GM12891 (cell line): Measurements from ENCODE around the gene CHRNE.
A peak's percentile ranks its signal among the peaks of the same experiment; 100 is the strongest.
"Not testable (repeated sequence)": the region's sequence is repeated elsewhere in the genome, so short reads cannot be mapped to it uniquely, and the experiment has no call there.

ENCODE experiments used
- DNase-seq: peaks from one replicate; pipeline ENCODE4 v3.0.0; 2011; ENCODE audit warnings: low spot score; ENCODE audit not compliant: insufficient read length
- FAIRE-seq: peaks from 2 replicates; lab custom pipeline; 2011; peaks lifted over from hg19 to GRCh38; lab: Jason Lieb, UNC
- PAX5 ChIP-seq: IDR thresholded peaks from 2 replicates; pipeline ENCODE4 v1.6.1; 2011; ENCODE audit warnings: low read length, moderate library complexity, mild to moderate bottlenecking; ENCODE audit not compliant: insufficient read depth, severe bottlenecking
- POLR2A ChIP-seq: IDR thresholded peaks from 2 replicates; pipeline ENCODE4 v1.6.1; 2011; ENCODE audit warnings: low read depth, low read length, control low read depth
- POLR2AphosphoS5 ChIP-seq: IDR thresholded peaks from 2 replicates; pipeline ENCODE4 v1.6.1; 2011; ENCODE audit warnings: low read depth, low read length, control low read depth
- POU2F2 ChIP-seq: IDR thresholded peaks from 2 replicates; pipeline ENCODE4 v1.6.1; 2011; ENCODE audit warnings: low read depth, mild to moderate bottlenecking, control low read depth, low read length, moderate library complexity
- SPI1 ChIP-seq: IDR thresholded peaks from 2 replicates; pipeline ENCODE4 v1.6.1; 2011; ENCODE audit warnings: low read depth, low read length, control low read depth
- TAF1 ChIP-seq: IDR thresholded peaks from 2 replicates; pipeline ENCODE4 v1.6.1; 2011; ENCODE audit warnings: low read depth, low read length, control low read depth

The CHRNE gene

GRCh38 chr17:4934173-4934979 is 31.5 kb upstream of the CHRNE start:
- TF ChIP-seq POU2F2 (no peak), POLR2A (peak; percentile 60), POLR2AphosphoS5 (0 out of 2 replicates have a peak, but pooled peaks have one; percentile 21)
- DNase-seq (no peak), FAIRE-seq (peak; percentile 61)

DNA sequence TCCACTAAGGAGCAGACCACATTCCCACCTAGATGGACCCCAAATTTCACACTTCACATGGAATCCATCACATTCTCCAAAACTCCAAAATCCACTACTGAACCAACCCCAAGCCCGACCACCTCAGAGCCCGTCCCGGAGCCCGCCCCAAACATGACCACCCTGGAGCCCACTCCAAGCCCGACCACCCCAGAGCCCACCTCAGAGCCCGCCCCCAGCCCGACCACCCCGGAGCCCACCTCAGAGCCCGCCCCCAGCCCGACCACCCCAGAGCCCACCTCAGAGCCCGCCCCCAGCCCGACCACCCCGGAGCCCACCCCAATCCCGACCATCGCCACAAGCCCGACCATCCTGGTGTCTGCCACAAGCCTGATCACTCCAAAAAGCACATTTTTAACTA is 30.7 kb upstream of the CHRNE start:
- no peak for TF ChIP-seq POU2F2
- no peak for TF ChIP-seq SPI1
- TF ChIP-seq POLR2A = no peak
- TF ChIP-seq POLR2AphosphoS5 = no peak
- TF ChIP-seq PAX5 = no peak
- TF ChIP-seq TAF1 = no peak
- DNase-seq = no peak
- FAIRE-seq = no peak

DNA sequence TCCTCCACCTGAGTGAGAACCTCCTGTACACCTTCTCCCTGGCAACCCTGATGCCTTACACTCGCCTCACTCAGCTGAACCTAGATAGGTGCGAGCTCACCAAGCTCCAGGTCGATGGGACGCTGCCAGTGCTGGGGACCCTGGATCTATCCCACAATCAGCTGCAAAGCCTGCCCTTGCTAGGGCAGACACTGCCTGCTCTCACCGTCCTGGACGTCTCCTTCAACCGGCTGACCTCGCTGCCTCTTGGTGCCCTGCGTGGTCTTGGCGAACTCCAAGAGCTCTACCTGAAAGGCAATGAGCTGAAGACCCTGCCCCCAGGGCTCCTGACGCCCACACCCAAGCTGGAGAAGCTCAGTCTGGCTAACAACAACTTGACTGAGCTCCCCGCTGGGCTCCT is 29.9 kb upstream of the CHRNE start:
- FAIRE-seq = no peak
- no peak for DNase-seq
- no peak for TF ChIP-seq POLR2A
- TF ChIP-seq PAX5 = no peak
- no peak for TF ChIP-seq SPI1
- no peak for TF ChIP-seq TAF1
- TF ChIP-seq POLR2AphosphoS5 = no peak
- no peak for TF ChIP-seq POU2F2

DNA sequence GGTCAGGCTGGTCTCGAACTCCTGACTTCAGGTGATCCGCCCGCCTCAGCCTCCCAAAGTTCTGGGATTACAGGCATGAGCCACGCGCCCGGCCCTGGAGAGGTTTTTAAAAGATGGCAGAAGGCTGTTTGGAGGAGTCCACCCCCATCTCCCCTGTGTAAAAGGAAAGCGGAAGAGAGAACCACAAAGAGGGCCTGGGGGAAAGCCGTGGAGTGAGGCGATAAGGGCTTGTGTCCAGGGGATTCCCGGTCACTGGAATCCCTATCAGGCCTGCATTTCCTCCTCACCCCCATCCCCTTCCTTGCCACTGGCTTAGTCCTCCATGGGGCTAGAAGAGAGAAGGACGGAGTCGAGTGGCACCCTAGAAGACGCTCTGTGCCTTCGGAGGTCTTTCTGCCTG is 29.1 kb upstream of the CHRNE start, which contains the start of gene GP1BA:
TSS of gene GP1BA (plus strand) at position 315 of the 400 bp plus-strand sequence. CDS start 328 bp downstream, outside the sequence.
- TF ChIP-seq POLR2A (no peak), SPI1 (peak; percentile 80)
- no peak for DNase-seq
- no peak for FAIRE-seq

GRCh38 chr17:4928881-4929280 is 26.0 kb upstream of the CHRNE start:
- no peak for TF ChIP-seq POLR2AphosphoS5
- TF ChIP-seq SPI1 = no peak
- no peak for TF ChIP-seq PAX5
- no peak for TF ChIP-seq TAF1
- no peak for TF ChIP-seq POU2F2
- TF ChIP-seq POLR2A = no peak
- DNase-seq (no peak), FAIRE-seq (no peak)

DNA sequence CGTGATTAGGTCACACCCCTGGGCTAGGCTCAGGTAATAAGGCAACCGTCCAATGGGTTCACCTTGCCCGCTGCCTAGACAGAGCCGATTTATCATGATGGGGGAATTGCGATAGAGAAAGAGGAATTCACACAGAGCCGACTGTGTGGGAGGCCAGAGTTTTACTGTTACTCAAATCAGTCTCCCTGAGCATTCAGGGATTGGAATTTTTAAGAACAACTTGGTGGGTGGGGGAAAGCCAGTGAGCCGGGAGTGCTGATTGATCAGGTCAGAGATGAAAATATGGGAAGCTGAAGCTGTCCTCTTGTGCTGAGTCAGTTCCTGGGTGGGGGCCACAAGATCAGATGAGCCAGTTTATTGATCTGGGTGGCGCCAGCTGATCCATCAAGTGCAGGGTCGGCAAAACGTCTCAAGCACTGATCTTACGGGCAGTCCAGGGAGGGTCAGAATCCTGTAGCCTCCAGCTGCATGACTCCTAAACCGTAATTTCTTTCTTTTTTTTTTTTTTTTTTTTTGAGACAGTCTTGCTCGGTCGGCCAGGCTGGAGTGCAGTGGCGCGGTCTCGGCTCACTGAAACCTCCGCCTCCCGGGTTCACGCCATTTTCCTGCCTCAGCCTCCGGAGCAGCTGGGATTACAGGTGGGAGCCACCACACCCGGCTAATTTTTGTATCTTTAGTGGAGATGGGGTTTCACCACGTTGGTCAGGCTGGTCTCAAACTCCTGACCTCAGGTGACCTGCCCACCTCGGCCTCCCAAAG is 23.9 kb upstream of the CHRNE start:
- not testable (repeated sequence) for FAIRE-seq, DNase-seq

- TF ChIP-seq POU2F2 (no peak), POLR2AphosphoS5 (no peak), SPI1 (no peak), POLR2A (no peak), PAX5 (no peak), TAF1 (no peak)
- DNase-seq (no peak), FAIRE-seq (no peak)
These were observed 18.4 kb upstream of the CHRNE start for GRCh38 chr17:4921320-4921719.

DNA sequence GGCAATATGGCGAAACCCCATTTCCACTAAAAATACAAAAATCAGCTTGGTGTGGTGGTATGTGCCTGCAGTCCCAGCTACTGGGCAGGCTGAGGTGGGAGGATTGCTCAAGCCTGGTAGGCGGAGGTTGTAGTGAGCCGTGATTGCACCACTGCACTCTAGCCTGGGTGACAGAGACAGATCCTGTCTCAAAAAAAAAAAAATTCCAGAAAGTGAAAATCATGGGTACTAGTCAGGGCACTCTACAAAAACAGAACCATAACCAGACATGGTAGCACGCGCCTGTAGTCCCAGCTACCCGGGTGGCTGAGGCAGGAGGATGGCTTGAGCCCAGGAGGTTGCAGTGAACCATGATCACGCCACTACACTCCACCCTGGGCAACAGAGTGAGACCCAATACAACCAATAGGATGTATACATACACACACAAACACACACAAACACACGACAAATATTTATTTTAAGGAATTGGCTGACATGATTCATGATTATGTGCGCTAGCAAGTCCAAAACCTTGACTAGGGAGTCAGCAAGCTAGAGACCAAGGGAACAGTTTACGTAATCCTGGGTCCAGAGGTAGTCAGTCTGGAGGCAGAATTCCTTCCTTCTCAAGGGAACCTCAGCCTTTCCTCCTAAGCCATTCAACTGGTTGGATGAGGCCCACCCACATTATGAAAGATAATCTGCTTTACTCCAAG is 17.6 kb upstream of the CHRNE start:
- no peak for DNase-seq
- FAIRE-seq = no peak
- TF ChIP-seq POLR2A (no peak), TAF1 (no peak), POU2F2 (no peak), PAX5 (no peak), SPI1 (no peak), POLR2AphosphoS5 (no peak)

- no peak for TF ChIP-seq SPI1
- TF ChIP-seq POU2F2 = no peak
- TF ChIP-seq PAX5 = no peak
- TF ChIP-seq POLR2AphosphoS5 = no peak
- TF ChIP-seq TAF1 = no peak
- TF ChIP-seq POLR2A = no peak
These were observed 16.7 kb upstream of the CHRNE start for GRCh38 chr17:4919511-4920047.

DNA sequence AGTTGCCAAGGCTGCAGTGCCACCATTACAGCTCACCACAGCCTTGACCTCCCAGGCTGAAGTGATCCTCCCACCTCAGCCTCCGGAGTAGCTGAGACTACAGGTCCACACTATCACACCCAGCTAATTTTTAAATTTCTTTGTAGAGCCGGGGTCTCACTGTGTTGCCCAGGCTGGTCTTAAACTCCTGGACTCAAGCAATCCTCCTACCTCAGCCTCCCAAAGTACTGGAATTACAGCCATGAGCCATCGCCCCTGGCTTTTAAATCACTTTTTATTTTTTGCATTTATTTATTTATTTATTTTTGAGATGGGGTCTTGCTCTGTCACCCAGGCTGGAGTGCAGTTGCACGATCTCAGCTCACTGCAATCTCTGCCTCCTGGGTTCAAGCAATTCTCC is 11.7 kb upstream of the CHRNE start:
- not testable (repeated sequence) for DNase-seq, FAIRE-seq

More at GRCh38 chr17:4919511-4920047, 16.7 kb upstream of the CHRNE start:
- no peak for FAIRE-seq
- DNase-seq = no peak
